ENCODE results near the gene GRK5. TPM values are rescaled to one million over a fixed set of nuclear protein-coding genes. Genes with fewer than 3 reads are reported as not detected.

GRK5 gene
- polyA plus RNA-seq, 1 donor from 2014 or later = 34.9 TPM

DNA sequence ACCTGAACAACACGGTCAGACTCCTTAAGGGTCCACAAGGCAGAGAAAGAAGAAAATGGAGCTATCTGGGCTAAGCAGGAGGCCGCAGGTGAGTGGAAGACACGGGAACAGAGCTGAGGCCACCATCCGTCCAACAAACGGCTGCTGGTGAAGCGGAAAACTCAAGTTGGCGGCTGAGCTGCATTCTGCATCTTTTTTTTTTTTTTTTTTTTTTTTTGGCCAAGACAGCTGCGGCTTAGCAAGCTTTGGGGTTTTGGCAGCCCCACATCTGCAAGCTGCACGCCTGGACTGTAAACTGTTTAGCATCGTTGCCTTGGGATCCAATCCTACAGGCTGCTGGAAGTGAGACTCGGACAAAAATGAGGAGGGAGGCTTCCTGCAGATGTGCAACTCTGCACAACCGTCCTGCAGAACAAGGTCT, 297.8 kb downstream of the GRK5 start:
- Histone ChIP-seq H3K9me3 (ENCODE audit: low read length) (no peaks in the 10 kb centered on the region), H3K79me2 (replicated peaks; ENCODE audit: insufficient read depth, low read length) (no peaks in the 10 kb centered on the region), H3F3A (ENCODE audit: insufficient read depth, low read length, poor library complexity, severe bottlenecking) (no peaks in the 10 kb centered on the region), H2AFZ (ENCODE audit: low read depth, low read length) (no peak overlapping the region), H3K27me3 (ENCODE audit: insufficient read depth, low read depth, low read length) (no peaks in the 10 kb centered on the region), H3K4me2 (ENCODE audit: low read length) (no peak overlapping the region), H4K20me1 (ENCODE audit: insufficient read depth) (no peaks in the 10 kb centered on the region), H3K9me2 (ENCODE audit: insufficient read depth, low read length) (no peaks in the 10 kb centered on the region), H3K36me3 (ENCODE audit: insufficient read depth, low read length) (no peaks in the 10 kb centered on the region), H3K27ac (ENCODE audit: low read length) (no peak overlapping the region), H3K4me3 (ENCODE audit: low read length) (no peak overlapping the region), H3K9ac (ENCODE audit: low read length) (no peak overlapping the region)
- TF ChIP-seq POLR2AphosphoS5 (IDR thresholded peaks at IDR 0.05) (no peak), TAF1 (IDR thresholded peaks at IDR 0.05; ENCODE audit: low read depth) (no peak), EZH2 (IDR thresholded peaks at IDR 0.05; ENCODE audit: borderline replicate concordance, insufficient read depth, low read length, poor library complexity, severe bottlenecking) (no peak), CTCF (IDR thresholded peaks at IDR 0.05; ENCODE audit: poor library complexity, severe bottlenecking) (no peak), RAD21 (conservative IDR thresholded peaks at IDR 0.05) (no peak), SMC3 (conservative IDR thresholded peaks at IDR 0.05; ENCODE audit: poor library complexity) (no peak), MXI1 (conservative IDR thresholded peaks at IDR 0.05; ENCODE audit: poor library complexity, severe bottlenecking) (no peak), EP300 (conservative IDR thresholded peaks at IDR 0.05; ENCODE audit: poor library complexity, severe bottlenecking) (no peak)
- TF ChIP-seq, protein P1, sequence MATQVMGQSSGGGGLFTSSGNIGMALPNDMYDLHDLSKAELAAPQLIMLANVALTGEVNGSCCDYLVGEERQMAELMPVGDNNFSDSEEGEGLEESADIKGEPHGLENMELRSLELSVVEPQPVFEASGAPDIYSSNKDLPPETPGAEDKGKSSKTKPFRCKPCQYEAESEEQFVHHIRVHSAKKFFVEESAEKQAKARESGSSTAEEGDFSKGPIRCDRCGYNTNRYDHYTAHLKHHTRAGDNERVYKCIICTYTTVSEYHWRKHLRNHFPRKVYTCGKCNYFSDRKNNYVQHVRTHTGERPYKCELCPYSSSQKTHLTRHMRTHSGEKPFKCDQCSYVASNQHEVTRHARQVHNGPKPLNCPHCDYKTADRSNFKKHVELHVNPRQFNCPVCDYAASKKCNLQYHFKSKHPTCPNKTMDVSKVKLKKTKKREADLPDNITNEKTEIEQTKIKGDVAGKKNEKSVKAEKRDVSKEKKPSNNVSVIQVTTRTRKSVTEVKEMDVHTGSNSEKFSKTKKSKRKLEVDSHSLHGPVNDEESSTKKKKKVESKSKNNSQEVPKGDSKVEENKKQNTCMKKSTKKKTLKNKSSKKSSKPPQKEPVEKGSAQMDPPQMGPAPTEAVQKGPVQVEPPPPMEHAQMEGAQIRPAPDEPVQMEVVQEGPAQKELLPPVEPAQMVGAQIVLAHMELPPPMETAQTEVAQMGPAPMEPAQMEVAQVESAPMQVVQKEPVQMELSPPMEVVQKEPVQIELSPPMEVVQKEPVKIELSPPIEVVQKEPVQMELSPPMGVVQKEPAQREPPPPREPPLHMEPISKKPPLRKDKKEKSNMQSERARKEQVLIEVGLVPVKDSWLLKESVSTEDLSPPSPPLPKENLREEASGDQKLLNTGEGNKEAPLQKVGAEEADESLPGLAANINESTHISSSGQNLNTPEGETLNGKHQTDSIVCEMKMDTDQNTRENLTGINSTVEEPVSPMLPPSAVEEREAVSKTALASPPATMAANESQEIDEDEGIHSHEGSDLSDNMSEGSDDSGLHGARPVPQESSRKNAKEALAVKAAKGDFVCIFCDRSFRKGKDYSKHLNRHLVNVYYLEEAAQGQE (IDR thresholded peaks at IDR 0.05; ENCODE audit: borderline replicate concordance) = no peak

Small RNA genes within 50 kb of the gene (small RNA-seq; reads per million reads assigned to genes)
- 0 reads per million in 3 experiments for gene MIR4681
- 0 to 0.03 (median 0) reads per million in 3 experiments for gene RN7SL749P

Other genes with a start within 250 kb of the GRK5 start
- gene NANOS1, start 177.9 kb upstream of the GRK5 start, polyA plus RNA-seq = 26.0 and 29.1 TPM in 2 replicates
- 37.3 and 38.6 TPM in 2 replicates for gene EIF3A, start 126.8 kb upstream of the GRK5 start, polyA plus RNA-seq
- 81.6 and 83.3 TPM in 2 replicates for gene DENND10, start 103.5 kb upstream of the GRK5 start, polyA plus RNA-seq
- 21.7 and 23.7 TPM in 2 replicates for gene SFXN4, start 41.9 kb upstream of the GRK5 start, polyA plus RNA-seq
- gene PRDX3, start 28.8 kb upstream of the GRK5 start, polyA plus RNA-seq = 234 and 258 TPM in 2 replicates